ENCODE measurements around the gene FHIP1B. TPM values are rescaled to one million over a fixed set of nuclear protein-coding genes. Genes with fewer than 3 reads are reported as not detected.

Gene FHIP1B
- total RNA-seq, 2 donors from 2014 or later, result 16.9 to 25.4 TPM

- Mint-ChIP-seq H3K4me1 (peaks cover 30% of the 10 kb centered on the region), H3K36me3 (ENCODE audit: low read depth) (peaks cover 61% of the 10 kb centered on the region), H3K27ac (peak overlapping the region; percentile 0), H3K4me3 (no peak overlapping the region), H3K9me3 (no peaks in the 10 kb centered on the region), H3K27me3 (no peaks in the 10 kb centered on the region)
- no peak for ATAC-seq (replicated peaks)
Measured at GRCh38 chr11:6225896-6226295, 8.5 kb downstream of the FHIP1B start.

DNA sequence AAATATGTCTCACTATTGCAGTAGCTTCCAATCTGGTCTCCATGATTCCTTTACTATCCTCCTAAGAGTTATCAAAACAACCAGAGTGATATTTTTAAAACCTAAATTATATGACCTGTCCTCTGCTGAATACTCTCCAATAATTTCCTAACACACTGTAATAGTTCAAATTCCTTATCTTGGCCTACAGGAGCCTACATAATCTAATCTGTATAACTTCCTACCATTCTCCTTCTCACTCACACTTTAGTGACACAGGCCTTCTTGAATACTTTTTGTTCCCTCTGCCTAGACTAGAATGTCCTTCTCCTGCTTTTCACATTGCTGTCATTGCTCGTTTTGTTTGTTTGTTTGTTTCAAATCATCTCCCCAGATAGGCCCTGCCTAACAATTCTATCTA is 9.4 kb downstream of the FHIP1B start:
- Mint-ChIP-seq H3K27ac (peak overlapping the region; percentile 0), H3K9me3 (no peaks in the 10 kb centered on the region), H3K4me3 (no peak overlapping the region), H3K27me3 (no peaks in the 10 kb centered on the region), H3K4me1 (peaks cover 24% of the 10 kb centered on the region), H3K36me3 (ENCODE audit: low read depth) (peaks cover 69% of the 10 kb centered on the region)
- ATAC-seq (replicated peaks), result no peak

- Mint-ChIP-seq H3K36me3 (ENCODE audit: low read depth) (peaks cover 70% of the 10 kb centered on the region), H3K9me3 (no peaks in the 10 kb centered on the region), H3K27me3 (no peaks in the 10 kb centered on the region), H3K4me3 (no peak overlapping the region), H3K27ac (no peak overlapping the region), H3K4me1 (peaks cover 21% of the 10 kb centered on the region)
- no peak for ATAC-seq (replicated peaks)
Measured at GRCh38 chr11:6224421-6224820, 10.0 kb downstream of the FHIP1B start.

DNA sequence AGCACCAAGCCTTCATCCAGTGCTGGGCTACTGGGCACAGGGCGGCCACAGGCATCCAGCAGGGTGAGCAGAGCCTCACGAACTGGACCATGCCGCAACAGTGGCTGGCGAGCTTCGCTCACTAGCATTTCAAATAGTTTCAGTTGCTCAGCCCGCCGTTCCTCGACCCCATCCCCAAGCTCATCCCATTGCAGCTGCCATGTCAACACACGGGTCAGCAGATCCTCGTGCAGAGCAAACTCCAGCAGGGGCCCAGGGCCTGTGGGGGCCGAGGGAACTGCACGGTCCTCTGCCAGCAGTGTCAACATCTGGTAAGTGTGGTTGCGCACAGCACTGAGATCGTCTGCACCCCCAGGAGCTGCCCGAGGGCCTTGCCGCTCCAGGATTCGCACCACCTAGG is 10.6 kb downstream of the FHIP1B start:
- Mint-ChIP-seq H3K9me3 (no peaks in the 10 kb centered on the region), H3K27ac (no peak overlapping the region), H3K4me3 (no peak overlapping the region), H3K27me3 (no peaks in the 10 kb centered on the region), H3K36me3 (ENCODE audit: low read depth) (peaks cover 76% of the 10 kb centered on the region), H3K4me1 (peaks cover 15% of the 10 kb centered on the region)
- no peak for ATAC-seq (replicated peaks)

DNA sequence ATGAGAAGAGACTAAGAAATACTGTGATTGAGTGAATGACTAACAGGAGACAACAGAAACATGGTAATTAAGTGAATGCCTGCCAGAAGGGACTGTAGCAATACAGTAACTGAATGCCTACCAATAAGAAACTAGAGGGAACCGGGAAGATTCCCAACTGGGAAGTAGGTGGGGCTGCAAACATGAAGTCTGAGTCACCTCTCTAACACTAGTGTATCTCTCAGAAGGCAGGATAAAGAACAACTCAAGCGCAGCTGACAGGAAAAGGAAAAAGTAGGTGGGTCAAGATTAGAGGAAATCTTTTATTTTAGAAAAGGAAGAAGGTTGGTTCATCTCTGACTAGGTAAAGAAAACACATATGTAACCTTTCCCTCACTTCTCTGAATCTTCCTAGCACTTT is 15.1 kb downstream of the FHIP1B start:
- Mint-ChIP-seq H3K27ac (no peak overlapping the region), H3K4me1 (peaks cover 8% of the 10 kb centered on the region), H3K4me3 (no peak overlapping the region), H3K9me3 (no peaks in the 10 kb centered on the region), H3K36me3 (ENCODE audit: low read depth) (peaks cover 90% of the 10 kb centered on the region), H3K27me3 (no peaks in the 10 kb centered on the region)
- ATAC-seq (replicated peaks), result no peak

GRCh38 chr11:6217722-6218121 is 16.7 kb downstream of the FHIP1B start:
- no peak for ATAC-seq (replicated peaks)
- no peaks in the 10 kb centered on the region for H3K27me3 Mint-ChIP-seq
- H3K4me3 Mint-ChIP-seq, result no peak overlapping the region
- H3K4me1 Mint-ChIP-seq, result peaks cover 8% of the 10 kb centered on the region
- H3K9me3 Mint-ChIP-seq, result no peaks in the 10 kb centered on the region
- peaks cover 75% of the 10 kb centered on the region for H3K36me3 Mint-ChIP-seq (ENCODE audit: low read depth)
- H3K27ac Mint-ChIP-seq, result no peak overlapping the region

- Mint-ChIP-seq H3K9me3 (no peaks in the 10 kb centered on the region), H3K4me3 (no peak overlapping the region), H3K36me3 (ENCODE audit: low read depth) (peaks cover 63% of the 10 kb centered on the region), H3K27ac (no peak overlapping the region), H3K4me1 (peaks cover 5% of the 10 kb centered on the region), H3K27me3 (no peaks in the 10 kb centered on the region)
- no peak for ATAC-seq (replicated peaks)
Measured at GRCh38 chr11:6216501-6216900, 17.9 kb downstream of the FHIP1B start.

- Mint-ChIP-seq H3K4me3 (no peak overlapping the region), H3K27ac (no peak overlapping the region), H3K9me3 (no peaks in the 10 kb centered on the region), H3K27me3 (no peaks in the 10 kb centered on the region), H3K36me3 (ENCODE audit: low read depth) (peaks cover 52% of the 10 kb centered on the region), H3K4me1 (no peaks in the 10 kb centered on the region)
- no peak for ATAC-seq (replicated peaks)
Measured at GRCh38 chr11:6214530-6214929, 19.9 kb downstream of the FHIP1B start.

DNA sequence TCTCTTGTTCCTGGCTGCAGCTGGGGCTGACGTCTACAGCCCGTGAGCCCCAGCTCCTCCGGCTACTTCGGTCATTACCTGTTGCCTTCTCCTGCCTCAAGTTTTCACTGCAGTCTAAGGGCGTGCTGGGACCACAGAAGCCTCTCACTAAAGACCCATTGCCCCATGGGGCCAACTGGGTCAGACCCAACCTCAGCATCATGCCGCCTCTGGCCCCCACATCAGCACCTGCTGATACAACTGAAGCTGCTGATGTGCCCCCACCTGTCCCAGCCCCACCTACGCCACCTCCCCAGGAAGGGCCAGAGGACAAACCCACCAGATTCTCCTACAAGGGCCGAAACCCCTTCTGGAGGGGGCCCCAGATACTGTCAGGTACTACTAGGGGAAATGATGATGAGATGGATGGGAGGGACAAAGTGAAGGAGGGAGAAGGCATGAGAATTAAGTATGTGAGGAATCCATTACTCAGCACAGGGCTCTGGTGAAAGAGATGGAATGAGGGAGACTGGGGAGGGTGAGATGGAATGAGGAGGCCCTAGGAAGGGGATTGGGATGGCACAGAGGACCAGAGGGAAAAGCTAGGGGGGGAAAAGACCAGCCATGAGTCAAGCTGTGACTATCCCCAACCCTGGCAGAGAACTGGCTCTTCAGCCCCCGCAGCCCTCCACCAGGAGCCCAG is 24.0 kb downstream of the FHIP1B start:
- no peak for ATAC-seq (replicated peaks)

GRCh38 chr11:6209801-6210200 is 24.6 kb downstream of the FHIP1B start:
- Mint-ChIP-seq H3K27me3 (no peaks in the 10 kb centered on the region), H3K4me3 (no peak overlapping the region), H3K36me3 (ENCODE audit: low read depth) (peaks cover 28% of the 10 kb centered on the region), H3K4me1 (peaks cover 3% of the 10 kb centered on the region), H3K27ac (no peak overlapping the region), H3K9me3 (no peaks in the 10 kb centered on the region)
- ATAC-seq (replicated peaks), result no peak

More for the DNA sequence above, 24.0 kb downstream of the FHIP1B start:
- H3K36me3 Mint-ChIP-seq (ENCODE audit: low read depth), result peaks cover 33% of the 10 kb centered on the region
- H3K27me3 Mint-ChIP-seq, result no peaks in the 10 kb centered on the region
- no peak overlapping the region for H3K27ac Mint-ChIP-seq
- no peak overlapping the region for H3K4me3 Mint-ChIP-seq
- no peaks in the 10 kb centered on the region for H3K4me1 Mint-ChIP-seq
- no peaks in the 10 kb centered on the region for H3K9me3 Mint-ChIP-seq

GRCh38 chr11:6206456-6207180 is 27.8 kb downstream of the FHIP1B start:
- Mint-ChIP-seq H3K9me3 (no peaks in the 10 kb centered on the region), H3K27me3 (no peaks in the 10 kb centered on the region), H3K27ac (no peak overlapping the region), H3K36me3 (ENCODE audit: low read depth) (peaks cover 28% of the 10 kb centered on the region), H3K4me3 (no peak overlapping the region), H3K4me1 (peaks cover 27% of the 10 kb centered on the region)
- ATAC-seq (replicated peaks), result no peak

- no peak for ATAC-seq (replicated peaks)
- Mint-ChIP-seq H3K27me3 (no peaks in the 10 kb centered on the region), H3K4me3 (no peak within 1 kb of the TSS), H3K9me3 (no peaks in the 10 kb centered on the region), H3K36me3 (ENCODE audit: low read depth) (peaks cover 24% of the 10 kb centered on the region), H3K4me1 (peaks cover 32% of the 10 kb centered on the region), H3K27ac (peak within 1 kb of the TSS; percentile 24)
Measured at GRCh38 chr11:6205366-6205765, 29.1 kb downstream of the FHIP1B start, which contains the start of gene C11orf42. Gene C11orf42, plus strand, starts transcription at chr11:6205557. Its CDS starts 59 bp downstream, at chr11:6205616.

- H3K27me3 Mint-ChIP-seq, result no peaks in the 10 kb centered on the region
Measured at GRCh38 chr11:6204706-6205105, 29.7 kb downstream of the FHIP1B start.

DNA sequence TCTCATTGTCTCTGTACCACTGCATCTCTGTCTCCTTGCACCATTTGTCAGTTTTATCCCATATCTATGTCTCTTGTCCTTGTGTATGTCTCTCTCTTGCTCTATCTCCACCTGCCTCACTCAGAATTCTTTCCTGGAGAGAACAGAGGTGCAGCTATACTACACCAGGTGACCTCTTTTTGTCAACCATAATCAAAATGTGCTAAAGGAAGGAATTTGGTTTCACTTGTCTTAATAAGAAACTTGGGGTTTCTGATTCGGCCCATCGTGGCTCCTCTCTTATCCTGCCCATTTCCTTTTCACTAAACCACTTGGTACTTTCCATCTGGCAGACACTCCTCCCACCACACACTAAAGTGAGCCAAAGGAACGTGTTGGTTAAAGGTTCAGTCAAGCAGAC is 31.1 kb downstream of the FHIP1B start:
- peak overlapping the region; percentile 16 for H3K4me3 Mint-ChIP-seq
- no peaks in the 10 kb centered on the region for H3K27me3 Mint-ChIP-seq
- H3K36me3 Mint-ChIP-seq (ENCODE audit: low read depth), result peaks cover 9% of the 10 kb centered on the region
- H3K9me3 Mint-ChIP-seq, result no peaks in the 10 kb centered on the region
- ATAC-seq (replicated peaks), result peak; percentile 78
- peak overlapping the region; percentile 24 for H3K27ac Mint-ChIP-seq
- H3K4me1 Mint-ChIP-seq, result peaks cover 32% of the 10 kb centered on the region

More at GRCh38 chr11:6204706-6205105, 29.7 kb downstream of the FHIP1B start:
- Mint-ChIP-seq H3K9me3 (no peaks in the 10 kb centered on the region), H3K36me3 (ENCODE audit: low read depth) (peaks cover 20% of the 10 kb centered on the region), H3K4me1 (peaks cover 32% of the 10 kb centered on the region), H3K27ac (no peak overlapping the region), H3K4me3 (no peak overlapping the region)
- no peak for ATAC-seq (replicated peaks)

- H3K27ac Mint-ChIP-seq, result no peak overlapping the region
- H3K4me1 Mint-ChIP-seq, result peaks cover 32% of the 10 kb centered on the region
- no peak for ATAC-seq (replicated peaks)
- H3K36me3 Mint-ChIP-seq (ENCODE audit: low read depth), result peaks cover 9% of the 10 kb centered on the region
- no peaks in the 10 kb centered on the region for H3K27me3 Mint-ChIP-seq
- no peak overlapping the region for H3K4me3 Mint-ChIP-seq
- H3K9me3 Mint-ChIP-seq, result no peaks in the 10 kb centered on the region
Measured at GRCh38 chr11:6202041-6202440, 32.4 kb downstream of the FHIP1B start.
